ENCODE measurements around the gene WEE1.

The WEE1 gene

DNA sequence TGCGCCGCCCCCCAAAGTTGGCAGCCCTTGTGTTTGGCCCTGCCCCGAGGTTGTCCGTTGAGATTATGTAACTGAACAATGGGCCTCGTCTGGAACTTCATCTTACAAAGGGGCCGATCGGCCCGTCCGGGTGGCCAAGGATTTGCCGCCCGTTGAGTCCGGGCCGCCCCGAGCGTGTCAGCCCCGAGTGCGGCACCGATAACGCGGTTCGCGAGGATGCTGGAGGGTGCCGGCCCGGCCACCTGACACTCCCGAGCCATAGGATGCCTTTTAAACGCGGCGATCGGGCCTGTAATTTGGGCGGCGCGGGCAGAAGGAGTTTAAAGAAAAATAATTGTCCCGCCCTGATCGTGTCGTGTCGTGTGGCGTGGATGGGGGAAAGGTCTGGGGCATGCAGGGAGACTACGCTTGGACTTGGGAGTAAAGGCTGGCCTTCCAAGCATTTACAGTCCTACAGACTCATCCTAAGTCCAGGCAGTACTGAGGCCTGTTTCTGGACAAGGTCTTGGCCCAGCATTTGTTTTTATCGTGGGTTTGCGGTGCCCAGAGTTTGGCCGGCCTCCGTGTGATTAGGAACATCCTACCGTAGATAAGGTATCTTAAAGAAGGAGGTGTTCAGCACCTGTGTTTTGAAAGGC lies 1.3 kb downstream of the WEE1 start:
- Histone ChIP-seq H2AFZ (ENCODE audit: low read depth, low read length, severe bottlenecking) (no peak overlapping the region), H3K9me2 (replicated peaks; ENCODE audit: insufficient read depth, low read length) (no peaks in the 10 kb centered on the region), H4K20me1 (ENCODE audit: low read depth, low read length) (peaks cover 7% of the 10 kb centered on the region; the same call in 1 of the 2 replicates), H3K79me2 (ENCODE audit: insufficient read depth, low read length) (peaks cover 67% of the 10 kb centered on the region), H3K9ac (ENCODE audit: low read length) (peak overlapping the region; percentile 99), H3K27ac (ENCODE audit: low read depth, low read length) (peak overlapping the region; percentile 85), H3F3A (ENCODE audit: insufficient read depth) (peaks cover 73% of the 10 kb centered on the region), H3K9me3 (ENCODE audit: insufficient read depth, low read length) (no peaks in the 10 kb centered on the region), H3K27me3 (ENCODE audit: low read length) (no peaks in the 10 kb centered on the region), H3K36me3 (ENCODE audit: low read length) (peaks cover 53% of the 10 kb centered on the region), H3K4me3 (ENCODE audit: insufficient read depth, low read length, poor library complexity, severe bottlenecking) (peak overlapping the region; percentile 72), H3K4me2 (ENCODE audit: low read depth, low read length, poor library complexity, severe bottlenecking) (peak overlapping the region; percentile 90)
- TF ChIP-seq, protein P1, sequence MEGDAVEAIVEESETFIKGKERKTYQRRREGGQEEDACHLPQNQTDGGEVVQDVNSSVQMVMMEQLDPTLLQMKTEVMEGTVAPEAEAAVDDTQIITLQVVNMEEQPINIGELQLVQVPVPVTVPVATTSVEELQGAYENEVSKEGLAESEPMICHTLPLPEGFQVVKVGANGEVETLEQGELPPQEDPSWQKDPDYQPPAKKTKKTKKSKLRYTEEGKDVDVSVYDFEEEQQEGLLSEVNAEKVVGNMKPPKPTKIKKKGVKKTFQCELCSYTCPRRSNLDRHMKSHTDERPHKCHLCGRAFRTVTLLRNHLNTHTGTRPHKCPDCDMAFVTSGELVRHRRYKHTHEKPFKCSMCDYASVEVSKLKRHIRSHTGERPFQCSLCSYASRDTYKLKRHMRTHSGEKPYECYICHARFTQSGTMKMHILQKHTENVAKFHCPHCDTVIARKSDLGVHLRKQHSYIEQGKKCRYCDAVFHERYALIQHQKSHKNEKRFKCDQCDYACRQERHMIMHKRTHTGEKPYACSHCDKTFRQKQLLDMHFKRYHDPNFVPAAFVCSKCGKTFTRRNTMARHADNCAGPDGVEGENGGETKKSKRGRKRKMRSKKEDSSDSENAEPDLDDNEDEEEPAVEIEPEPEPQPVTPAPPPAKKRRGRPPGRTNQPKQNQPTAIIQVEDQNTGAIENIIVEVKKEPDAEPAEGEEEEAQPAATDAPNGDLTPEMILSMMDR (IDR thresholded peaks at IDR 0.05; ENCODE audit: insufficient read depth, low read length, poor library complexity, severe bottlenecking) = no peak
- TF ChIP-seq EZH2phosphoT487 (conservative IDR thresholded peaks at IDR 0.05; ENCODE audit: low read length) = no peak

DNA sequence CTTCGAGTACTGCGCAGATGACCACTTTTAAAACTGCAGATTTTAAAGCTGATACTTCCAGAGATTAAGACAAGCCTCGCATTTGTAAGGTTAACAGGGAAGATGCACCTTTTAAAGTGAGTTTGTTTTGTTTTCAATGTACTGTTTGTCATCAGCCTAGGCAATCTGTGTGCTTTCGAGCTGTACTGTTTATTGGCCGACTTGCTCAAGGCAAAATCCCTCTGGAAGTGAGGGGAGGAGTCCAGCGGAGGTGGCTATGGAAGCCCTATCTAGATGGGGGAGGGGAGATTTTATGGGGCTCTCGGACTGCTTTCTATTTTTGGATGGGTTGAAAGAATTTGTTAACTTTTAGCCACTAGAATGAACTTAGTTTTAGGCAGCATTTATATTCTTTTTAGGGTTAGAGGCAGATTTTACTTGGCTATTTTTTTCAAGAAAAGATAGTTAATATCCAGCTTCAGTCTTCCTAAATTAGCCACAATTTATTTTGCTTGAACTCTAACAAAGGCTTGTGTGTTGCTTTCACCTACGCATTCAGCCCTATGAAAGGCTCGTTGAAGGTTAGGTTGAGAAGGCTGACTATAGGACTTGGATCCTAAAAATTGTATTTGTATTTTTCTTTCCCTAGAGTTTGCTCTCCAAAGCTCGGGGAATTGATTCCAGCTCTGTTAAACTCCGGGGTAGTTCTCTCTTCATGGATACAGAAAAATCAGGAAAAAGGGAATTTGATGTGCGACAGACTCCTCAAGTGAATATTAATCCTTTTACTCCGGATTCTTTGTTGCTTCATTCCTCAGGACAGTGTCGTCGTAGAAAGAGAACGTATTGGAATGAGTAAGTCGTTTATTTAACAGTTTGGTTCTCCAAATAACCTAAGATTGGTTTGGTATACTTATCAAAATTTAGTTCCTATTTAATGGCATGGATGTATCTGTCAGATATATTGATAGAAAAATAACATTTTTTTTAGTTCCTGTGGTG lies 2.1 kb downstream of the WEE1 start:
- Histone ChIP-seq H2AFZ (ENCODE audit: low read depth, low read length, severe bottlenecking) (no peak overlapping the region), H3K9me2 (replicated peaks; ENCODE audit: insufficient read depth, low read length) (no peaks in the 10 kb centered on the region), H3K27me3 (ENCODE audit: low read length) (no peaks in the 10 kb centered on the region), H3F3A (ENCODE audit: insufficient read depth) (peaks cover 72% of the 10 kb centered on the region), H3K9me3 (ENCODE audit: insufficient read depth, low read length) (no peaks in the 10 kb centered on the region), H4K20me1 (ENCODE audit: low read depth, low read length) (peaks cover 14% of the 10 kb centered on the region), H3K4me2 (ENCODE audit: low read depth, low read length, poor library complexity, severe bottlenecking) (peak overlapping the region; percentile 90), H3K27ac (ENCODE audit: low read depth, low read length) (peak overlapping the region; percentile 85), H3K4me3 (ENCODE audit: insufficient read depth, low read length, poor library complexity, severe bottlenecking) (peak overlapping the region; percentile 72), H3K9ac (ENCODE audit: low read length) (peak overlapping the region; percentile 99), H3K79me2 (ENCODE audit: insufficient read depth, low read length) (peaks cover 76% of the 10 kb centered on the region), H3K36me3 (ENCODE audit: low read length) (peaks cover 59% of the 10 kb centered on the region)
- TF ChIP-seq, protein P1 (IDR thresholded peaks at IDR 0.05; ENCODE audit: insufficient read depth, low read length, poor library complexity, severe bottlenecking) = no peak
- TF ChIP-seq EZH2phosphoT487 (conservative IDR thresholded peaks at IDR 0.05; ENCODE audit: low read length) = no peak

DNA sequence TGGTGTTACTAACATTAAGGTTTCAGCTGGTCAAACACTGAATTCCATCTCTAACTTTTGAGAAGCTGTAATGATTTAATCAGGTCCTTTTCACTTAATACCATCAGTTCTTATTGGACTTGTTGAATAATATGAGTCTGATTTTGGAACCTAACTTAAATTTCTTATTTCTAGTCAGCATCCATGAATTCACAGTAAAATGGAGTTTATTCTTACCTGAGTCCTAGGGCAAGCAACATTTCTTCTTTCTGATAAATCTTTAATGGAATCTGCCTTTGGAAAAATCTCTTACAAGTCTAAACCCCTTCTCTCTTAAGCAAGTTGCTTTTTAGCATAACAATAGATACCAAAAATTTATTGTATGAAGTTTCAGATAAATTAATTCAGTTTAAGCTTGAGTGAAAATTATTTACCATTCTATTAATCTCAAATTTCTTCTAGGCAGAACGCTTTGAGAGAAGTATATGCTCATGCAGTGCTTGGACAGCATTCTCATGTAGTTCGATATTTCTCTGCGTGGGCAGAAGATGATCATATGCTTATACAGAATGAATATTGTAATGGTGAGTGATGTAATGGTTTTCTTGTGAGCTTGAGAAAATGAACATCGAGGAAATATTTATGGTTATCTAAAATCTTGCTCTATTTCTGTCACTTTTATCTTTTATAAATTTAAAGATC lies 3.4 kb downstream of the WEE1 start:
- no peaks in the 10 kb centered on the region for H3K9me2 ChIP-seq (replicated peaks; ENCODE audit: insufficient read depth, low read length)
- peak overlapping the region; percentile 90 for H3K4me2 ChIP-seq (ENCODE audit: low read depth, low read length, poor library complexity, severe bottlenecking)
- H2AFZ ChIP-seq (ENCODE audit: low read depth, low read length, severe bottlenecking) = no peak overlapping the region
- peaks cover 27% of the 10 kb centered on the region for H4K20me1 ChIP-seq (ENCODE audit: low read depth, low read length)
- TF ChIP-seq, protein P1 (IDR thresholded peaks at IDR 0.05; ENCODE audit: insufficient read depth, low read length, poor library complexity, severe bottlenecking) = no peak
- TF ChIP-seq EZH2phosphoT487 (conservative IDR thresholded peaks at IDR 0.05; ENCODE audit: low read length) = no peak
- peak overlapping the region; percentile 85 for H3K27ac ChIP-seq (ENCODE audit: low read depth, low read length)
- H3K79me2 ChIP-seq (ENCODE audit: insufficient read depth, low read length) = peaks cover 87% of the 10 kb centered on the region
- H3F3A ChIP-seq (ENCODE audit: insufficient read depth) = peaks cover 72% of the 10 kb centered on the region
- H3K36me3 ChIP-seq (ENCODE audit: low read length) = peaks cover 72% of the 10 kb centered on the region
- no peaks in the 10 kb centered on the region for H3K27me3 ChIP-seq (ENCODE audit: low read length)
- H3K4me3 ChIP-seq (ENCODE audit: insufficient read depth, low read length, poor library complexity, severe bottlenecking) = peak overlapping the region; percentile 72
- no peaks in the 10 kb centered on the region for H3K9me3 ChIP-seq (ENCODE audit: insufficient read depth, low read length)
- H3K9ac ChIP-seq (ENCODE audit: low read length) = peak overlapping the region; percentile 99

All from SU-DHL-6 (cell line).